ENCODE data around the gene CTNNBIP1. TPM values are rescaled to one million over a fixed set of nuclear protein-coding genes. Genes with fewer than 3 reads are reported as not detected.

CTNNBIP1 gene
- total and polyA plus RNA-seq, 2 of the 8 experiments (the other 6 are each of a cell fraction or from before 2014, with no cell fraction given): 40.9 to 46.6 TPM

DNA sequence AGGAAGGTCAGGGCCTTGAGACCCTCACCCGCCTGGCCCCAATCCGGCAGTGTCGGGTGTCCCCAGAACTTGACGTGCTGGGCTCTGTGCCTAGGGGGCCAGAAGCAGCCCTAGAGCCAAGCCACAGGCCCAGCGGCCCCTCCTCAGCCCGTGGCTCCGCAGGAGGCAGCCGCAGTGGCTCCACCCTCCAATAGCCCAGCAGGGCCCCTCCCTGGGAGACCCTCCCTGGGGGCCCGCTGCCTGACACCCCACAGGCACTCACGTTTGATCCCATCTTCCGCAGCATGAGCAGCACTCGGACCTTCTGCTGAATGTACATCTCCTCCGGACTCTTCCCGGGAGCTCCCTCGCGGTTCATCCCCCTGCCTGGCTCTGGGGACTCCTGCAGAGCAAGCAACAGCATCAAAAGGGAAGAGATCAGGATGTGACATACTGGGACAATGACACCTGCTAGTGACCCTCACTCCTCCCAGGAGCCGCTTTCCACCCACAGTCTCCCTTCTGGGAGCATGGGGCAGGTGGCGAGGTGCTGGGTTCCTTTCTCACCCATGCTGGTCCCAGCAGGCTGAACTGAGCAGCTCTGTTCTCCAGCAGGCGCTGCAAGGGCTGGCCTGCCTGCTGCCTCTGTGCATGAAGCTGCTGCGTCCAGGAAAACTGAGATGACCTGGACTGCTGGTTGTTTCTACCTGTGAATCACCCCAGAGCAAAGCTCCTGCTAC lies 38.2 kb downstream of the CTNNBIP1 start:
- H3K27me3 ChIP-seq (replicated peaks in 1 of 4; ENCODE audit: control insufficient read depth in 3 of 4, extremely low read depth in 1 of 4, insufficient read depth in 3 of 4, low read length in 3 of 4): no peaks in the 10 kb centered on the region
- H3K36me3 ChIP-seq (ENCODE audit: control insufficient read depth in 2 of 4, insufficient read depth in 4 of 4, low read length in 3 of 4): no peaks in the 10 kb centered on the region; a peak in 1 of 8 replicates
- peaks cover 0 to 6% (median 5%) of the 10 kb centered on the region in 4 experiments; a peak in 5 of 7 replicates for H3K4me1 ChIP-seq (replicated peaks in 1 of 4; ENCODE audit: control insufficient read depth in 3 of 4, insufficient read depth in 4 of 4, low read length in 3 of 4)
- H2BK20ac ChIP-seq (ENCODE audit: low read length): no peak overlapping the region
- no peak overlapping the region for H3K23ac ChIP-seq (ENCODE audit: insufficient read length)
- no peaks in the 10 kb centered on the region; the same call in 1 of the 2 replicates for H3K79me1 ChIP-seq (ENCODE audit: low read depth, low read length)
- H3K4me3 ChIP-seq (ENCODE audit: extremely low read depth in 1 of 4, insufficient read depth in 2 of 4, low read depth in 3 of 4, low read length in 4 of 4): no peak overlapping the region
- H3K79me2 ChIP-seq (ENCODE audit: control insufficient read depth in 1 of 2, insufficient read depth in 2 of 2, low read length in 2 of 2): no peaks in the 10 kb centered on the region
- H3K18ac ChIP-seq (ENCODE audit: extremely low read depth, low read length): no peak overlapping the region
- no peak overlapping the region for H3K4me2 ChIP-seq (ENCODE audit: insufficient read depth in 1 of 2, low read depth in 2 of 2, low read length in 2 of 2)
- peak overlapping the region; percentile 31; the same call in 1 of the 2 replicates for H4K8ac ChIP-seq (ENCODE audit: extremely low read depth, insufficient read depth, low read length)
- POLR2A ChIA-PET (ENCODE audit: partially characterized antibody): interaction anchor here (1.0 to 2.2 kb wide), 3 partner anchors 9 to 111 kb away, joined by 3 to 7 read pairs (median 3); partner anchors contain the start of genes LZIC and NMNAT1
- no peak for DNase-seq (ENCODE audit: low read depth in 1 of 2, low spot score in 2 of 2)
- 88% methylated on average over 14 of the region's 20 CpGs; no CpG with 5 or more reads in 1 of the 2 experiments for WGBS, 2 experiments (ENCODE audit: extremely low coverage in 1 of 2, insufficient coverage in 1 of 2, insufficient read length in 1 of 2, insufficient replicate concordance in 2 of 2, low coverage in 1 of 2, low lambda C conversion rate in 2 of 2, missing lambda C conversion rate in 1 of 2)
- no peaks in the 10 kb centered on the region for H3K9me3 ChIP-seq (ENCODE audit: insufficient read depth in 2 of 2, low read depth in 1 of 2, low read length in 1 of 2)
- no peak for FAIRE-seq
- no peak overlapping the region for H2AFZ ChIP-seq (ENCODE audit: low read length)
- H2AK5ac ChIP-seq (ENCODE audit: low read depth, low read length): no peak overlapping the region
- H4K91ac ChIP-seq (replicated peaks; ENCODE audit: insufficient read length, low read length): no peak overlapping the region
- no peak overlapping the region for H3K14ac ChIP-seq (ENCODE audit: insufficient read length)
- H2BK15ac ChIP-seq (ENCODE audit: low read length): peak overlapping the region; percentile 61; the same call in 1 of the 2 replicates
- no peaks in the 10 kb centered on the region for H4K20me1 ChIP-seq (replicated peaks in 1 of 2; ENCODE audit: control insufficient read depth in 1 of 2, insufficient read depth in 2 of 2, low read length in 2 of 2)
- no peak overlapping the region for H2BK12ac ChIP-seq (ENCODE audit: low read depth, low read length)
- CTCF ChIA-PET (ENCODE audit: partially characterized antibody): interaction anchor here (0.6 to 17.3 kb wide), 13 partner anchors 10 to 1860 kb away, joined by 3 to 312 read pairs (median 8); partner anchors contain the start of genes LZIC and NMNAT1
- no peak overlapping the region for H2BK120ac ChIP-seq (replicated peaks; ENCODE audit: low read depth, low read length)
- H3K4ac ChIP-seq (replicated peaks; ENCODE audit: insufficient read length, low read depth, low read length): no peak overlapping the region
- H3K23me2 ChIP-seq (ENCODE audit: low read depth, low read length): no peaks in the 10 kb centered on the region; the same call in 1 of the 2 replicates
- no peak overlapping the region for H3K27ac ChIP-seq (ENCODE audit: low read depth, low read length)
- no peak overlapping the region for H3K56ac ChIP-seq (replicated peaks; ENCODE audit: insufficient read length, low read depth, low read length)
- H2BK5ac ChIP-seq (ENCODE audit: low read depth, low read length): no peak overlapping the region
- no peak overlapping the region; a peak in 1 of 7 replicates for H3K9ac ChIP-seq (replicated peaks in 1 of 4; ENCODE audit: extremely low read depth in 1 of 4, low read depth in 3 of 4, low read length in 3 of 4)
- no peak overlapping the region for H4K5ac ChIP-seq (ENCODE audit: insufficient read length, low read depth, low read length)
- no peak for TF ChIP-seq CREB1 (IDR thresholded peaks at IDR 0.05)
- no peak for TF ChIP-seq EP300 (IDR thresholded peaks at IDR 0.05; ENCODE audit: borderline replicate concordance in 1 of 2, low read depth in 2 of 2, low read length in 2 of 2)
- no peak for TF ChIP-seq FOSL1 (IDR thresholded peaks at IDR 0.05; ENCODE audit: insufficient read depth, low read depth, low read length)
- TF ChIP-seq CHD1 (IDR thresholded peaks at IDR 0.05; ENCODE audit: low read depth, low read length): no peak
- TF ChIP-seq SIRT6 (IDR thresholded peaks at IDR 0.05; ENCODE audit: low read length): no peak
- no peak for TF ChIP-seq JUN (IDR thresholded peaks at IDR 0.05; ENCODE audit: low read depth, low read length)
- no peak for TF ChIP-seq EGR1 (IDR thresholded peaks at IDR 0.05; ENCODE audit: borderline replicate concordance, low read depth, low read length)
- no peak for TF ChIP-seq HDAC6 (IDR thresholded peaks at IDR 0.05; ENCODE audit: low read depth, low read length)
- no peak for TF ChIP-seq CTCF (IDR thresholded peaks at IDR 0.05; ENCODE audit: control extremely low read depth in 1 of 3, insufficient read depth in 1 of 3, low read depth in 1 of 3, low read length in 3 of 3)
- no peak for TF ChIP-seq BACH1 (IDR thresholded peaks at IDR 0.05; ENCODE audit: low read length)
